Gastrocnemius medialis (tissue), 4 donors: Measurements from ENCODE around the gene NRCAM.

Experiments
- POLR2A ChIP-seq, 2 donors: fragments of 450-650 bp; IDR thresholded peaks; one replicate each; pipeline ENCODE4 v1.6.1; 2017; ENCODE audit warnings: antibody characterized with exemption in 2 of 2, mild to moderate bottlenecking in 2 of 2, moderate library complexity in 2 of 2
- TF ChIP-seq, protein P1 (sequence below), 5 experiments: fragments of 450-650 bp in 3 of 5; fragments of 200-600 bp in 2 of 5; sonication (generic) in 2 of 5; IDR thresholded peaks in 4 of 5; conservative IDR thresholded peaks in 1 of 5; 1 replicate in 4 of 5; 2 replicates in 1 of 5; pipeline ENCODE4 v1.5.1; 2016 to 2019; ENCODE audit warnings: antibody characterized with exemption in 5 of 5, mild to moderate bottlenecking in 3 of 5, moderate library complexity in 3 of 5

DNA sequence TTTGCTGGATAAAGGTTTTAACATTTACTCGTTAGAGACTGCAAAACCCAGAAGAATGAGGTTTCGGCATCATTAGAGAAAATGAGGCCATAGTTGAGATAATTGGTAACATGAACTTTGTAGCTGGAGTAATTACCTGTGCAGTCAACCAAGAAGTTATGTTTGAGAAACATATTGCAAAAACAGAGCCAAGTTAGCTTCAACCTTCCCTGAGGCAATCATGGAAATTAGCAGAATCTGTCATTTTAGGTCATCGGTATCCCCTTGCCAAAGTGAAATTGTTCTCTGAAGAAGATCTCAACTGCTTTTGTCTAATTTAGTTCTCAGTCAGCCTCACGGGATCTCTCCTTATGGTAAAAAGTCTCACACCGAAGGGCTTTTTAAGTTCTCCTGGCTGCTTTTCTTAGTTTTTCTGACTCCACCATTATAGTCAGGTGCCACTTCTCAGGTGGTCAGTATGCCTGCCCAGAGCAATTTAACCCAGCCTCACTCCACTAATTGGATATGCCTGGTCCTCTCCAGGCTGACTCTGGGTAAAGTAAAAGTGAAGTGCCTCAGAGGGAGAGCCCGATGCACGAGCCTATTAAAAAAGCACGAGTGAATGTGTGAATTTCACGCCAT is 52.5 kb downstream of the NRCAM start:
- TF ChIP-seq POLR2A (IDR thresholded peaks at IDR 0.05): no peak
- TF ChIP-seq, protein P1, sequence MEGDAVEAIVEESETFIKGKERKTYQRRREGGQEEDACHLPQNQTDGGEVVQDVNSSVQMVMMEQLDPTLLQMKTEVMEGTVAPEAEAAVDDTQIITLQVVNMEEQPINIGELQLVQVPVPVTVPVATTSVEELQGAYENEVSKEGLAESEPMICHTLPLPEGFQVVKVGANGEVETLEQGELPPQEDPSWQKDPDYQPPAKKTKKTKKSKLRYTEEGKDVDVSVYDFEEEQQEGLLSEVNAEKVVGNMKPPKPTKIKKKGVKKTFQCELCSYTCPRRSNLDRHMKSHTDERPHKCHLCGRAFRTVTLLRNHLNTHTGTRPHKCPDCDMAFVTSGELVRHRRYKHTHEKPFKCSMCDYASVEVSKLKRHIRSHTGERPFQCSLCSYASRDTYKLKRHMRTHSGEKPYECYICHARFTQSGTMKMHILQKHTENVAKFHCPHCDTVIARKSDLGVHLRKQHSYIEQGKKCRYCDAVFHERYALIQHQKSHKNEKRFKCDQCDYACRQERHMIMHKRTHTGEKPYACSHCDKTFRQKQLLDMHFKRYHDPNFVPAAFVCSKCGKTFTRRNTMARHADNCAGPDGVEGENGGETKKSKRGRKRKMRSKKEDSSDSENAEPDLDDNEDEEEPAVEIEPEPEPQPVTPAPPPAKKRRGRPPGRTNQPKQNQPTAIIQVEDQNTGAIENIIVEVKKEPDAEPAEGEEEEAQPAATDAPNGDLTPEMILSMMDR (IDR thresholded peaks at IDR 0.05 in 4 of 5, conservative IDR thresholded peaks at IDR 0.05 in 1 of 5): no peak
